Stimulated activated naive B cell treated with anti-CD40 and anti-IgM and Interleukin-4, amounts not matched to agents 10 μg/mL and 1 μg/mL and 100 μg/mL, for 72 hours (primary cell): ENCODE measurements around the gene OR6P1.
A peak's percentile ranks its signal among the peaks of the same experiment; 100 is the strongest.

Experiments
- ATAC-seq, 2 donors: fragments of 150-1000 bp; cut with Tn5 transposase; replicated peaks; 2 replicates each; pipeline ENCODE4 v1.10.0; 2021; ENCODE audit warnings: moderate library complexity in 1 of 2
- DNase-seq: peaks from one replicate; pipeline ENCODE4 v3.0.0; 2021
- H3K27ac Mint-ChIP-seq: one replicate; pipeline ENCODE4 v1.8.0; 2022; ENCODE audit warnings: mild to moderate bottlenecking, mixed read lengths
- H3K27me3 Mint-ChIP-seq, 2 donors: one replicate each; pipeline ENCODE4 v1.8.0; 2022; ENCODE audit warnings: mixed read lengths in 2 of 2
- H3K36me3 Mint-ChIP-seq, 2 donors: one replicate each; pipeline ENCODE4 v1.8.0; 2022; ENCODE audit warnings: mixed read lengths in 2 of 2, mild to moderate bottlenecking in 1 of 2
- H3K4me1 Mint-ChIP-seq, 2 donors: one replicate each; pipeline ENCODE4 v1.8.0; 2022; ENCODE audit warnings: mixed read lengths in 2 of 2, mild to moderate bottlenecking in 1 of 2
- H3K4me3 Mint-ChIP-seq, 2 donors: one replicate each; pipeline ENCODE4 v1.8.0; 2022; ENCODE audit warnings: mild to moderate bottlenecking in 2 of 2, mixed read lengths in 2 of 2, moderate library complexity in 1 of 2
- H3K9me3 Mint-ChIP-seq, 2 donors: one replicate each; pipeline ENCODE4 v1.8.0; 2022; ENCODE audit warnings: mixed read lengths in 2 of 2, mild to moderate bottlenecking in 1 of 2

Gene OR6P1

DNA sequence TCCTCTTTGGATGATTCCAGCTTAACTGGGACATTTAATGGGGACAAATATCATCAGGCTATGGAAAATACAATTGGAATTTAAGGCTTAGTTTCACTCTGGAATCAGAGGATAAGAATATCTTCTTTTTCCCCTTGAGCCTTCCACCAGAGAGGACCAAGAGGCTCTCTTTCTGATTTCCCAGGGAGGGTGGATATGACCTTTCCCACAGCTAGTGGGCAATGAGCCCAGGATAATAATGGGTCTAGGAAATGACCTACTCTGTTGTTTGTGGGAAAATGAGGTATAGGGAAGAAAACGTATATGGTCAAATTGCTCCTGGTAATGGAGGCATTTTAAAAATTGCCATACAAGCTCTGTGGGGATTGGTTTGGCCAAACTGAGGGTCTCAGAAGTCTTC, 18.1 kb downstream of the OR6P1 start:
- Mint-ChIP-seq H3K27me3 (peaks cover 25 to 28% of the 10 kb centered on the region in 2 donors), H3K27ac (no peak overlapping the region), H3K4me1 (no peaks in the 10 kb centered on the region), H3K4me3 (no peak overlapping the region), H3K9me3 (no peaks in the 10 kb centered on the region), H3K36me3 (no peaks in the 10 kb centered on the region)
- DNase-seq (no peak), ATAC-seq (no peak)

GRCh38 chr1:158547533-158547932, 22.8 kb downstream of the OR6P1 start:
- Mint-ChIP-seq H3K27me3 (peaks cover 22 to 27% of the 10 kb centered on the region in 2 donors), H3K36me3 (no peaks in the 10 kb centered on the region), H3K4me3 (no peak overlapping the region), H3K4me1 (no peaks in the 10 kb centered on the region), H3K27ac (no peak overlapping the region), H3K9me3 (peaks cover 2 to 4% of the 10 kb centered on the region in 2 donors)
- ATAC-seq (no peak), DNase-seq (no peak)

- no peaks in the 10 kb centered on the region for H3K4me1 Mint-ChIP-seq
- H3K27ac Mint-ChIP-seq, result peak overlapping the region; percentile 1
- no peaks in the 10 kb centered on the region for H3K36me3 Mint-ChIP-seq
- DNase-seq, result no peak
- H3K27me3 Mint-ChIP-seq, result peaks cover 2 to 7% of the 10 kb centered on the region in 2 donors
- no peak overlapping the region for H3K4me3 Mint-ChIP-seq
- no peaks in the 10 kb centered on the region for H3K9me3 Mint-ChIP-seq
- no peak for ATAC-seq
Measured at GRCh38 chr1:158537609-158538008, 32.8 kb downstream of the OR6P1 start.

GRCh38 chr1:158534496-158534895, 35.9 kb downstream of the OR6P1 start:
- Mint-ChIP-seq H3K9me3 (peaks cover under 1% of the 10 kb centered on the region in 2 donors), H3K27ac (no peak overlapping the region), H3K27me3 (peaks cover 24 to 25% of the 10 kb centered on the region in 2 donors), H3K4me3 (no peak overlapping the region), H3K36me3 (no peaks in the 10 kb centered on the region), H3K4me1 (no peaks in the 10 kb centered on the region)
- ATAC-seq (no peak), DNase-seq (no peak)

DNA sequence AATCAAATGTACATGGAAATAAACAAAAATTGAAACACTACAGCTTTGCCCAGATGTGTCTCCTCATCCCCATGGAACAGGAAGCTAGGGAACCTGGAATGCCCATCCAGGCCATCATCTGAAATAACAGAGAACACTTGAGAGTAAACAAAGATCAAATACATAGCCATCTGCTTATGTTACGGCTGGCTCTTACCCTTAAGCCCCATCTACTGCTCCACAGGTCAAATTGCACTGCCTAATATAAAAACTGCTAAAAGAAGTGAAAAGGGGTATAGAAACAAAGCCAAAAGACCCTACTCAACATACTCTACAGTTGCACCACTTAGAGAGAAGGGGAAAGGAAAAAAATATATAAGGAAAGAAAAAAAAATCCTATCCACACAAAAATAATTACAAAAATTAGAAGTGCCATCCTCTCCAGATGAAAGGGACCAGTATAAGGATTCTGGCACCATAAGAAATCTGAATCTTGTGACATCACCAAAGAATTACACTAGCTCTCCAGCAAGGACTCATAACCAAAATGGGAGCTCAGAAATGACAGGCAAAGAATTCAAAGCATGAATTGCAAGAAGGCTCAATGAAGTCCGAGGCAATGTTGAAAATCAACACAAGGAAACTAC, 43.1 kb downstream of the OR6P1 start:
- ATAC-seq, result no peak
- Mint-ChIP-seq H3K9me3 (peaks cover 16 to 25% of the 10 kb centered on the region in 2 donors), H3K27me3 (peaks cover 45 to 73% of the 10 kb centered on the region in 2 donors), H3K4me3 (no peak overlapping the region), H3K4me1 (no peaks in the 10 kb centered on the region), H3K36me3 (peaks cover 3 to 9% of the 10 kb centered on the region in 2 donors), H3K27ac (no peak overlapping the region)
- DNase-seq, result no peak

GRCh38 chr1:158521666-158522058, 48.7 kb downstream of the OR6P1 start:
- no peak for DNase-seq
- no peaks in the 10 kb centered on the region for H3K4me1 Mint-ChIP-seq
- peaks cover 0 to 1% of the 10 kb centered on the region in 2 donors for H3K36me3 Mint-ChIP-seq
- no peak overlapping the region for H3K27ac Mint-ChIP-seq
- peaks cover 0 to 10% of the 10 kb centered on the region in 2 donors for H3K9me3 Mint-ChIP-seq
- peaks cover 27 to 40% of the 10 kb centered on the region in 2 donors for H3K27me3 Mint-ChIP-seq
- ATAC-seq, result no peak
- no peak overlapping the region for H3K4me3 Mint-ChIP-seq

DNA sequence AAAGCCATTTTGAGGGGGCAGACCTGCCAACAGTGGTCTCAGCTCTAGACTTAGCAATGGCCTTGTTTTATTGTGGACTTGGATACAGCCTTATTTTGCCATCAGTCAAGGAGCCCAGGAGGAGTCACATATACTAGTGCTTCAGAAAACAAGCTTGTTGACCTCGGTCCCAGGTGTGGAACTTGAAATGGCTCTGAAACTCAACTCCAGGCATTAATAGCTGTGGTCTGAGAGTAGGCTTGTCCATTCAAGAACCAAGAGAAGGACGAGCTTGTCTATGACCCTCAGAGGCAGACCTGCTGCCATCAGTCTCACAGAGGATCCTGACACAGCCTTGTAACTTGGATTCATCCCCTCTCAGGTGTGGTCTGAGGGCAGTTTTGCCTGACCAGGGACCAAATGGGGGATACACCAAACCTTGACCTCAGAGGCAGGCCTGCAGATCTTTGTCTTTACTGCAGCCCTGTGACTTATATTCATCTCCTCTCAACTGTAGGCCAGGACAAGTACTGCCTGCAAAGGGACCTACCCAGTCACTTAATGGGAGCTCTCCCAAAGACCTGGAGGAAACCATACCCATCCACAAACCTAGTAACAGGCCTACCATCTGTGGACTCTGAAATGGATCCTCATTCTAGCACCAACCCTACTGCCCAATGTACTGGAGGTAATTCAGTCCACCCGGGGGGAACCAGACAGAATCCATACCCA, 49.3 kb downstream of the OR6P1 start:
- ATAC-seq, result no peak
- peaks cover 27 to 34% of the 10 kb centered on the region in 2 donors for H3K27me3 Mint-ChIP-seq
- H3K4me3 Mint-ChIP-seq, result no peak overlapping the region
- no peaks in the 10 kb centered on the region for H3K4me1 Mint-ChIP-seq
- no peak for DNase-seq
- peaks cover 0 to 5% of the 10 kb centered on the region in 2 donors for H3K9me3 Mint-ChIP-seq
- no peaks in the 10 kb centered on the region for H3K36me3 Mint-ChIP-seq
- no peak overlapping the region for H3K27ac Mint-ChIP-seq

DNA sequence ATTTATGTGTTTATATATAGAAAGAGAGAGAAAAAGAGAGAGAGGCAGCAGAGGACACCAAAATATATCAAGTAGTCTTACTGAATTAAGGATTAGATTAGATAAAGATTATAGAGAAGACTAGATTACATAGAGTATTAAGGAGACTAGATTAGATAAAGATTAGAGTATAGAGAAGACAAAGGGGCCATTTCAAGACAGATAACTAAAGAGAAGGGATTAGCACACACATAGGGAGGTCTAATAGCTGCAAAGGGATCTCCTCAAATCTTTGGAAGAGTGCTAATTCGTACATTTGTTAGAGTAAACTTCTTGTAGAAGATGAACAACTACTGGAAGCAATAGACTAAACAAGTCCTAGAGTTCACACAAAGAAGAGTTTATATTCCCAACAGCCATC, 50.4 kb downstream of the OR6P1 start:
- ATAC-seq, result no peak
- H3K36me3 Mint-ChIP-seq, result no peaks in the 10 kb centered on the region
- peaks cover 28% of the 10 kb centered on the region in 2 donors for H3K27me3 Mint-ChIP-seq
- H3K27ac Mint-ChIP-seq, result no peak overlapping the region
- H3K4me1 Mint-ChIP-seq, result no peaks in the 10 kb centered on the region
- H3K4me3 Mint-ChIP-seq, result no peak overlapping the region
- no peak for DNase-seq
- peaks cover 0 to 3% of the 10 kb centered on the region in 2 donors for H3K9me3 Mint-ChIP-seq

- ATAC-seq (no peak), DNase-seq (no peak)
- Mint-ChIP-seq H3K27ac (no peak overlapping the region), H3K9me3 (no peaks in the 10 kb centered on the region), H3K36me3 (no peaks in the 10 kb centered on the region), H3K4me1 (no peaks in the 10 kb centered on the region), H3K4me3 (no peak overlapping the region), H3K27me3 (peaks cover 14 to 18% of the 10 kb centered on the region in 2 donors)
Measured at GRCh38 chr1:158516966-158517365, 53.4 kb downstream of the OR6P1 start.
